Ascending aorta (tissue), 2 donors: Measurements from ENCODE around the gene TRERF1. TPM values are rescaled to one million over a fixed set of nuclear protein-coding genes. Genes with fewer than 3 reads are reported as not detected.

Source experiments
- DNase-seq, 2 donors: peaks; one replicate each; pipeline ENCODE4 v3.0.0-alpha.2; 2019; ENCODE audit warnings: low spot score in 2 of 2
- H3K27ac ChIP-seq, 2 donors: fragments of 200-600 bp; sonication (generic); one replicate each; pipeline ENCODE4 v1.5.1; 2016 to 2017; ENCODE audit warnings: mild to moderate bottlenecking in 1 of 2
- H3K27me3 ChIP-seq: fragments of 200-600 bp; sonication (generic); one replicate; pipeline ENCODE4 v1.5.1; 2017
- H3K36me3 ChIP-seq, 2 donors: fragments of 200-600 bp; sonication (generic); one replicate each; pipeline ENCODE4 v1.5.1; 2016
- H3K4me1 ChIP-seq, 2 donors: fragments of 200-600 bp; sonication (generic); one replicate each; pipeline ENCODE4 v1.5.1; 2016 to 2017; ENCODE audit warnings: mild to moderate bottlenecking in 1 of 2
- H3K4me3 ChIP-seq, 2 donors: fragments of 200-600 bp; sonication (generic); one replicate each; pipeline ENCODE4 v1.5.1; 2016 to 2017; ENCODE audit warnings: mild to moderate bottlenecking in 1 of 2
- H3K9me3 ChIP-seq, 2 donors: fragments of 200-600 bp; sonication (generic); one replicate each; pipeline ENCODE4 v1.5.1; 2016
- intact Hi-C: fragments of 100-400 bp; cut with DNase I; formaldehyde crosslinking; loops from one replicate; pipeline ENCODE4 v1.15.1; 2023
- total RNA-seq: library from RNA; depleted of rRNA; stranded (reverse); fragments of >200 nt; gene quantifications from one replicate; pipeline ENCODE4 v1.1.0, GENCODE V29; 2016
- TF ChIP-seq, protein P1 (sequence below), 3 experiments: fragments of 200-600 bp in 2 of 3; fragments of 450-650 bp in 1 of 3; sonication (generic) in 2 of 3; IDR thresholded peaks; one replicate each; pipeline ENCODE4 v1.5.1; 2016 to 2019; ENCODE audit warnings: antibody characterized with exemption in 3 of 3, mild to moderate bottlenecking in 1 of 3, moderate library complexity in 1 of 3

TRERF1 gene
- total RNA-seq, 1 donor from 2014 or later: 34.1 TPM

DNA sequence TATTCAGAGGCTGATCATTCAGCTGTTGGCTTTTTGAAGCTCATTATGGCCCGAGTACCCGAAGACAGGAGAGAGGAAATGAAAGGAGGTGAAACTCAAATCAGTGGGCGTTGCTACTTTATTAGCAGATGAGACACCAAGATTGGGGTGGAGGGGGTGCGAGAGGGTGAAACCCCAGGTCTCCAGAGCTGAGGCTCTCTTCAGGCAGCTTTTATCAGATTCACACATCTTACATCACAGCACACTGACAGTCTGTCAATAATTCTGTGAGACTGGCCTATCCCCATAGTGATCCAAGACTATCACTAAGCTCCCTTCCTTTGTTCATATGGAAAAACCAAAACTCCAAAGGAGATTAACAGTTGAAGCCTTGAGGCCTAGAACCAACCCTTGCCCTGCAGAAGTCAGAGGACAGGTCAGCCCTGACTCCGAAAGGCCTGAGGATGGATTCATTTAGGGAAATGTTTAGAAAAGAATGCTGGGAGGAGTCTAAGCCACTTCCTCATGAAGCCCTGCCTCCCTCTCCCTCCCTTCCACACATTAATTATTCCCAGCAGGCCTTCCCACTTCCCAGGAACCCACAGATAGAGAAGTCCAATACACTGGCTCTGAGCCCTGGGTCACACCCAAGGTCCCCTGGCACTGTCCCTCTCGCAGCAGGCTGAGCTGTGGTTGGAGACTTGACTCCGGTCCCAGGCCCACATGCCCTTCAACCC is 23.2 kb downstream of the TRERF1 start:
- no peaks in the 10 kb centered on the region for H3K27me3 ChIP-seq
- intact Hi-C loops: no loop called here
- H3K4me3 ChIP-seq: no peak overlapping the region
- TF ChIP-seq, protein P1, sequence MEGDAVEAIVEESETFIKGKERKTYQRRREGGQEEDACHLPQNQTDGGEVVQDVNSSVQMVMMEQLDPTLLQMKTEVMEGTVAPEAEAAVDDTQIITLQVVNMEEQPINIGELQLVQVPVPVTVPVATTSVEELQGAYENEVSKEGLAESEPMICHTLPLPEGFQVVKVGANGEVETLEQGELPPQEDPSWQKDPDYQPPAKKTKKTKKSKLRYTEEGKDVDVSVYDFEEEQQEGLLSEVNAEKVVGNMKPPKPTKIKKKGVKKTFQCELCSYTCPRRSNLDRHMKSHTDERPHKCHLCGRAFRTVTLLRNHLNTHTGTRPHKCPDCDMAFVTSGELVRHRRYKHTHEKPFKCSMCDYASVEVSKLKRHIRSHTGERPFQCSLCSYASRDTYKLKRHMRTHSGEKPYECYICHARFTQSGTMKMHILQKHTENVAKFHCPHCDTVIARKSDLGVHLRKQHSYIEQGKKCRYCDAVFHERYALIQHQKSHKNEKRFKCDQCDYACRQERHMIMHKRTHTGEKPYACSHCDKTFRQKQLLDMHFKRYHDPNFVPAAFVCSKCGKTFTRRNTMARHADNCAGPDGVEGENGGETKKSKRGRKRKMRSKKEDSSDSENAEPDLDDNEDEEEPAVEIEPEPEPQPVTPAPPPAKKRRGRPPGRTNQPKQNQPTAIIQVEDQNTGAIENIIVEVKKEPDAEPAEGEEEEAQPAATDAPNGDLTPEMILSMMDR (IDR thresholded peaks at IDR 0.05): no peak
- peaks cover 0 to 3% of the 10 kb centered on the region in 2 donors for H3K9me3 ChIP-seq
- DNase-seq: no peak
- no peaks in the 10 kb centered on the region for H3K36me3 ChIP-seq
- peak overlapping the region in 1 of 2 donors; percentile 3 for H3K27ac ChIP-seq
- no peaks in the 10 kb centered on the region for H3K4me1 ChIP-seq

DNA sequence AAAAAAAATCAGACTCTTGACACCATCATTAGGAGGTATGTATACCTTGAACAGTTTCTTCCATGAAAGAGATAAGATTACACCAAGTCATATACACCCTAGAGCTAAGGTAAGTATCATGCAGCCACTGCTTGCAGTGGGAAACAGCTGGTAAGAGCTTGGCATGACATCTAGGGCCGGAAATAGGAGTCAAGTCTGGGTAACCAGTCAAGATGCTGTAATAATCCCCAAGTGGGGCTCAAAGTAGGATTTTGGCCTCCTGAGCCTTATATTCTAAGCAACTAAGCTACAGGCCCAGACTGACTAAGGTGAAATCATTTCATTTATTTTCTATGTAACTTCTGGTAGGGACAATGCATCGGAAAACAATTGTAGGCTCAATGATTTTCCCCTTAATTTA is 23.9 kb downstream of the TRERF1 start:
- no peak for DNase-seq
- no peaks in the 10 kb centered on the region for H3K9me3 ChIP-seq
- H3K4me1 ChIP-seq: no peaks in the 10 kb centered on the region
- no peaks in the 10 kb centered on the region for H3K36me3 ChIP-seq
- no peaks in the 10 kb centered on the region for H3K27me3 ChIP-seq
- intact Hi-C loops: no loop called here
- TF ChIP-seq, protein P1 (IDR thresholded peaks at IDR 0.05): no peak
- H3K4me3 ChIP-seq: no peak overlapping the region
- H3K27ac ChIP-seq: no peak overlapping the region

DNA sequence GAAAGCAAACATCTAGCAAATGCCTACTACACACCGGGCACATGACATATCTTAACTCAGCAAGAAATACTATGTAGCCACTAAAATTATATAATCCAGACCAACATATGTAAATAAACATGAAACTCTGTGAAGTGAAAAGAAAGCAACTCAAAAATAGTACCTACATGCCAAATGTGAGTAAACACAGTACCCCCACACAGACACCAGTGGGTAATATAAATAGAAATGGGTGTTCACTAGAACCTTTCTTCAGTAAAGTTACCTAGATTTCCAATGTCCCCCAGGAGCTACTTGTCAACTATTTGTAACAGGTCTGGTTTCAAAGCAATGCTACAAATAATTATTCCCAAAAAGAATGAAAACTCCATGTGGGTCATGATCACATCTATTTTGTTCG is 25.5 kb downstream of the TRERF1 start:
- intact Hi-C loops: no loop called here
- H3K27me3 ChIP-seq: no peaks in the 10 kb centered on the region

DNA sequence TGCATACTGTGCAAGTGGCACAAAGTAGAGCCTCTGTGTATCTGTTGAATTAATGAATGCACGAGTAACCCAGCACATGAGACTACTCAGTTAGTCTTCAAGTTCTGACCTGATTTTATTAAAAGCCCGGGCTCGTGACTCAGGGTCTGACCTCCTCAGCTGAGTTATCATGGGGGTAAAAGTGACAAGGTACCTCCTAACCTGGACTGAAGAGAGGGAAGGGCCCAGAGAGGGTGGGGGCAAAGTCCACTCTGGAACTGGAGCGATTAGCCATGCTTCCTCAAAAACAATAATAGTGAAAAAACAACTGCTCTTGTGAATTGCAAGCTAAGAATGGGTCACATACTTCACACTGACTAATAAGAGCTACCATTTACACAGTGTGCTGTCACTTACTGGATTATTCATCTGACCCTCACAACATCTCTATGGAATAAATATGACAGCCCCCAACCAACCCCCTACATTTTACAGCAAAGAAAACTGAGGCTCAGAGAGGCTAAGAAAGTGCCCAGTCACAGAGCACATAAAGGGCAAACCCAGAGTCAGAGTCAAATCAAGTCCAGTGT is 26.7 kb downstream of the TRERF1 start:
- Histone ChIP-seq H3K4me1 (no peaks in the 10 kb centered on the region), H3K4me3 (no peak overlapping the region), H3K9me3 (no peaks in the 10 kb centered on the region), H3K36me3 (no peaks in the 10 kb centered on the region), H3K27ac (no peak overlapping the region), H3K27me3 (no peaks in the 10 kb centered on the region)
- DNase-seq: peak in 1 of 2 donors; percentile 28
- intact Hi-C loops: no loop called here
- TF ChIP-seq, protein P1 (IDR thresholded peaks at IDR 0.05): no peak

More for the DNA sequence above, 25.5 kb downstream of the TRERF1 start:
- Histone ChIP-seq H3K4me1 (no peaks in the 10 kb centered on the region), H3K9me3 (no peaks in the 10 kb centered on the region), H3K27ac (no peak overlapping the region), H3K4me3 (no peak overlapping the region), H3K36me3 (no peaks in the 10 kb centered on the region)
- TF ChIP-seq, protein P1 (IDR thresholded peaks at IDR 0.05): no peak
- DNase-seq: no peak

DNA sequence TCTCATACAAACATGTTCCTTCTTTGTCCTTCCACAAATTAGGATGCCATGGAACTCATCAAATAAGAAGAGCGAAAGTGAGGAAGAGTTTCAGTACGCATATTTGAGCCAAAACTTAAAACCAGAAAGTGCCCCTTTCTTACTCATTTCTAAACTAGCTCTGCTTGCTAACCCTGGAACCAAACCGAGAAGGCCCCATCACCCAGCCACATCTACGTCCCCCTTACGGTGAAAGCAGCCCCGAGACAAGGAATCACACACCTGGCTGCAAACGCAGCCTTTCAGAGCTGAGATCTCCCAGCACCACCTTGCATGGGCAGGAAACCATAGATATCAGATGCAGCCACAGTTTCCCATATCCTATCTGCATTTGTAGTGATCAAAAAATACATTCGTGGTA is 28.5 kb downstream of the TRERF1 start:
- Histone ChIP-seq H3K4me1 (no peaks in the 10 kb centered on the region), H3K4me3 (no peak overlapping the region), H3K9me3 (no peaks in the 10 kb centered on the region), H3K27me3 (no peaks in the 10 kb centered on the region), H3K27ac (no peak overlapping the region), H3K36me3 (no peaks in the 10 kb centered on the region)
- DNase-seq: peak in 1 of 2 donors; percentile 11
- intact Hi-C loops: no loop called here
- TF ChIP-seq, protein P1 (IDR thresholded peaks at IDR 0.05): no peak
